Measurements from ENCODE around the gene MRPS30. TPM values are rescaled to one million over a fixed set of nuclear protein-coding genes. Genes with fewer than 3 reads are reported as not detected.

MRPS30 gene
- total and polyA plus RNA-seq, 2 donors (not counting 1 experiment from before 2014, with no cell fraction given), result 25.1 to 74.0 TPM

DNA sequence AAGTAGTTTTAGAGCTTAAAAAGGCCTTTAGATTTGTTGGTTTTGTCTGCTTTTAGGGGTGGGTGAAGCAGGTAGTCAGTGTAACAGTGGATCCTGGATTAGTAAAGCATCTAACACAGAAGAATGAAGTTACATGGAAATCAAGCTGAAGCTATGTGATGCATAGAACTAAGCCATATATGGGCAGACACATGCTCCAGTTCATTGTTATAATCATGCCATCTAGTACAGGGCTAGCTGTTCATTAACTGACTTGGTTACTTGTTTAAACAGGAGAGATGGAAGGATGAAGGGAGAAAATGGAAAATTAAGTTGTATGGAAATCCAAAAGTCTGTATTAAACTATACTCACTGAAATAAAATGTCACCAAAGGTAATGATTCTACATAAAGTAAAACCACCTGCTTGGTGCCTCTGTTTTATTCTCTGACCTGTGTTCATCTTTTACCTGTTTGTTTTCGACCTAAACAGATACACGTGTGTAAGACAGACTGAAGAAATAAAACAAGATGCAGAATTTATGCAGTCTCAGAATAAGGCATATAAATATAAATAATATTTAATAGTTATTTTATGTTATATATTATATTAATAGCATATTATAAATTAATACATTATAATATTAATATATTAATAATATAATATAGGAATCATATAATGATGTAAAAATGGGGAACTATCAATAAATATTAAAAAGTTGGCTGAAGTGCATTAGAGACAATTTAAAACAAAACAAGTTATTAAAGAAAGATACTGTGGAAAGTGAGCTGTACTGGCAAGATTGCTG lies 33.9 kb downstream of the MRPS30 start:
- Histone ChIP-seq H3K9ac (ENCODE audit: insufficient read depth, low read length) (no peak overlapping the region), H3K4me2 (ENCODE audit: extremely low read depth, insufficient read depth, low read length) (no peak overlapping the region), H3K9me3 (ENCODE audit: control insufficient read depth, insufficient read depth, low read depth, low read length) (no peaks in the 10 kb centered on the region), H3K36me3 (ENCODE audit: control insufficient read depth, insufficient read depth, low read length) (no peaks in the 10 kb centered on the region), H2AFZ (ENCODE audit: low read length) (no peak overlapping the region), H3K4me1 (ENCODE audit: control insufficient read depth, extremely low read depth, insufficient read depth, low read length) (no peaks in the 10 kb centered on the region), H3K79me2 (ENCODE audit: control insufficient read depth, insufficient read depth, low read length) (no peaks in the 10 kb centered on the region), H3K4me3 (replicated peaks in 1 of 4; ENCODE audit: control extremely low read depth in 1 of 4, insufficient read depth in 1 of 4, low read depth in 3 of 4, low read length in 4 of 4) (no peak overlapping the region), H4K20me1 (ENCODE audit: control insufficient read depth, extremely low read depth, insufficient read depth, low read length) (no peaks in the 10 kb centered on the region), H3K27me3 (ENCODE audit: control insufficient read depth, insufficient read depth, low read length) (no peaks in the 10 kb centered on the region), H3K27ac (ENCODE audit: insufficient read depth, low read length) (no peak overlapping the region)
- TF ChIP-seq EZH2 (IDR thresholded peaks at IDR 0.05; ENCODE audit: low read length, missing control alignments), result no peak
- TF ChIP-seq, protein P1, sequence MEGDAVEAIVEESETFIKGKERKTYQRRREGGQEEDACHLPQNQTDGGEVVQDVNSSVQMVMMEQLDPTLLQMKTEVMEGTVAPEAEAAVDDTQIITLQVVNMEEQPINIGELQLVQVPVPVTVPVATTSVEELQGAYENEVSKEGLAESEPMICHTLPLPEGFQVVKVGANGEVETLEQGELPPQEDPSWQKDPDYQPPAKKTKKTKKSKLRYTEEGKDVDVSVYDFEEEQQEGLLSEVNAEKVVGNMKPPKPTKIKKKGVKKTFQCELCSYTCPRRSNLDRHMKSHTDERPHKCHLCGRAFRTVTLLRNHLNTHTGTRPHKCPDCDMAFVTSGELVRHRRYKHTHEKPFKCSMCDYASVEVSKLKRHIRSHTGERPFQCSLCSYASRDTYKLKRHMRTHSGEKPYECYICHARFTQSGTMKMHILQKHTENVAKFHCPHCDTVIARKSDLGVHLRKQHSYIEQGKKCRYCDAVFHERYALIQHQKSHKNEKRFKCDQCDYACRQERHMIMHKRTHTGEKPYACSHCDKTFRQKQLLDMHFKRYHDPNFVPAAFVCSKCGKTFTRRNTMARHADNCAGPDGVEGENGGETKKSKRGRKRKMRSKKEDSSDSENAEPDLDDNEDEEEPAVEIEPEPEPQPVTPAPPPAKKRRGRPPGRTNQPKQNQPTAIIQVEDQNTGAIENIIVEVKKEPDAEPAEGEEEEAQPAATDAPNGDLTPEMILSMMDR (conservative IDR thresholded peaks at IDR 0.05 in 1 of 2, IDR thresholded peaks at IDR 0.05 in 1 of 2; ENCODE audit: low read depth in 1 of 2, low read length in 2 of 2), result no peak
- DNase-seq (ENCODE audit: low read depth in 2 of 2), result no peak

DNA sequence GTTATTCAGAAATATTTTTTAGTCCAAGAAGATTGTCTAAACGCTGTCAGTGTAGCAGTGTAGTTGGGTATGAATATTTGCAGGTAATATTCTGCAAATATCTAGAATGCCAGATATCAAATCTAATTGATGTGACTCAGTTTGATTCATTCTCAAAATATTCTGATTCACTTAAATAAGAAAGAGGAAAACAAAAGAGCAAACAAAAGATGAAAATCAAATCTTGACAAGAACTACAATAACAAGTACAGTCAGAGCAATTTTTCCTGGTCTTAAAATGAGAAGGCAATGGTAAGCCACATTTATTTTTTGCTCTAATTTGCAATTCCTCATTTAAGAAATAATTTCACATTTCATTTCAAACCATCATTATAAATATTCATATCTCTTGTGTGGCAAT lies 36.0 kb downstream of the MRPS30 start:
- H3K9me3 ChIP-seq (ENCODE audit: control insufficient read depth, insufficient read depth, low read depth, low read length), result no peaks in the 10 kb centered on the region

DNA sequence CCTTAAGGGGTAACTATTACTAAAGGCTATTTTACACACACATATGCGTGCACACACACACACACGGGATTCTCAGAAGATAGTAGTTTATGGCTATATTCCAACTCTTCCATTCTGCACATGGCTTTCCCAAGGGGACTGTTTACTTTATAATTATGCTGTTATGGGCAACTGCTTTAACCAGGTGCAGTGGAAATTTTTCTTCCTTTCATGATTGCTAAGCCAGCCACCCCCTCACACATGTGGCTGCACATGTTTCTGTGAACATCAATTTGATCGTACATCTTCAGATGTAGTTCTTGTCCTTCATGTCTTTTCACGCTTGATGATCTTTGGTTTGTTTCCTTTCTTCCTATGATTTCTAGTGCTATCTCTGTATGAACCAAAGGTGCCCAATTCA lies 37.0 kb downstream of the MRPS30 start:
- H3K9me3 ChIP-seq (ENCODE audit: control insufficient read depth, insufficient read depth, low read depth, low read length), result no peaks in the 10 kb centered on the region
- H4K20me1 ChIP-seq (ENCODE audit: control insufficient read depth, extremely low read depth, insufficient read depth, low read length), result no peaks in the 10 kb centered on the region
- H3K27me3 ChIP-seq (ENCODE audit: control insufficient read depth, insufficient read depth, low read length), result no peaks in the 10 kb centered on the region
- no peak overlapping the region for H3K27ac ChIP-seq (ENCODE audit: insufficient read depth, low read length)
- no peak overlapping the region for H2AFZ ChIP-seq (ENCODE audit: low read length)
- H3K4me1 ChIP-seq (ENCODE audit: control insufficient read depth, extremely low read depth, insufficient read depth, low read length), result no peaks in the 10 kb centered on the region
- no peaks in the 10 kb centered on the region for H3K79me2 ChIP-seq (ENCODE audit: control insufficient read depth, insufficient read depth, low read length)
- H3K4me2 ChIP-seq (ENCODE audit: extremely low read depth, insufficient read depth, low read length), result no peak overlapping the region
- TF ChIP-seq EZH2 (IDR thresholded peaks at IDR 0.05; ENCODE audit: low read length, missing control alignments), result no peak
- TF ChIP-seq, protein P1 (conservative IDR thresholded peaks at IDR 0.05 in 1 of 2, IDR thresholded peaks at IDR 0.05 in 1 of 2; ENCODE audit: low read depth in 1 of 2, low read length in 2 of 2), result no peak
- no peak overlapping the region for H3K9ac ChIP-seq (ENCODE audit: insufficient read depth, low read length)
- H3K4me3 ChIP-seq (replicated peaks in 1 of 4; ENCODE audit: control extremely low read depth in 1 of 4, insufficient read depth in 1 of 4, low read depth in 3 of 4, low read length in 4 of 4), result no peak overlapping the region
- H3K36me3 ChIP-seq (ENCODE audit: control insufficient read depth, insufficient read depth, low read length), result no peaks in the 10 kb centered on the region
- DNase-seq (ENCODE audit: low read depth in 2 of 2), result no peak

More for the DNA sequence above, 36.0 kb downstream of the MRPS30 start:
- Histone ChIP-seq H3K27ac (ENCODE audit: insufficient read depth, low read length) (no peak overlapping the region), H3K4me2 (ENCODE audit: extremely low read depth, insufficient read depth, low read length) (no peak overlapping the region), H3K4me3 (replicated peaks in 1 of 4; ENCODE audit: control extremely low read depth in 1 of 4, insufficient read depth in 1 of 4, low read depth in 3 of 4, low read length in 4 of 4) (no peak overlapping the region), H2AFZ (ENCODE audit: low read length) (no peak overlapping the region), H3K9ac (ENCODE audit: insufficient read depth, low read length) (no peak overlapping the region), H3K4me1 (ENCODE audit: control insufficient read depth, extremely low read depth, insufficient read depth, low read length) (no peaks in the 10 kb centered on the region), H3K79me2 (ENCODE audit: control insufficient read depth, insufficient read depth, low read length) (no peaks in the 10 kb centered on the region), H3K36me3 (ENCODE audit: control insufficient read depth, insufficient read depth, low read length) (no peaks in the 10 kb centered on the region), H4K20me1 (ENCODE audit: control insufficient read depth, extremely low read depth, insufficient read depth, low read length) (no peaks in the 10 kb centered on the region), H3K27me3 (ENCODE audit: control insufficient read depth, insufficient read depth, low read length) (no peaks in the 10 kb centered on the region)
- DNase-seq (ENCODE audit: low read depth in 2 of 2), result no peak
- TF ChIP-seq EZH2 (IDR thresholded peaks at IDR 0.05; ENCODE audit: low read length, missing control alignments), result no peak
- TF ChIP-seq, protein P1 (conservative IDR thresholded peaks at IDR 0.05 in 1 of 2, IDR thresholded peaks at IDR 0.05 in 1 of 2; ENCODE audit: low read depth in 1 of 2, low read length in 2 of 2), result no peak

All from fibroblast of lung (primary cell).